NK-92 (cell line): Measurements from ENCODE around the gene FNDC10.
"Not testable (repeated sequence)": the region's sequence is repeated elsewhere in the genome, so short reads cannot be mapped to it uniquely, and the experiment has no call there.

ENCODE experiments used
- DNase-seq: peaks from one replicate; lab custom pipeline; 2025; ENCODE audit not compliant: unreplicated experiment; lab: John Stamatoyannopoulos, UW

The FNDC10 gene

DNA sequence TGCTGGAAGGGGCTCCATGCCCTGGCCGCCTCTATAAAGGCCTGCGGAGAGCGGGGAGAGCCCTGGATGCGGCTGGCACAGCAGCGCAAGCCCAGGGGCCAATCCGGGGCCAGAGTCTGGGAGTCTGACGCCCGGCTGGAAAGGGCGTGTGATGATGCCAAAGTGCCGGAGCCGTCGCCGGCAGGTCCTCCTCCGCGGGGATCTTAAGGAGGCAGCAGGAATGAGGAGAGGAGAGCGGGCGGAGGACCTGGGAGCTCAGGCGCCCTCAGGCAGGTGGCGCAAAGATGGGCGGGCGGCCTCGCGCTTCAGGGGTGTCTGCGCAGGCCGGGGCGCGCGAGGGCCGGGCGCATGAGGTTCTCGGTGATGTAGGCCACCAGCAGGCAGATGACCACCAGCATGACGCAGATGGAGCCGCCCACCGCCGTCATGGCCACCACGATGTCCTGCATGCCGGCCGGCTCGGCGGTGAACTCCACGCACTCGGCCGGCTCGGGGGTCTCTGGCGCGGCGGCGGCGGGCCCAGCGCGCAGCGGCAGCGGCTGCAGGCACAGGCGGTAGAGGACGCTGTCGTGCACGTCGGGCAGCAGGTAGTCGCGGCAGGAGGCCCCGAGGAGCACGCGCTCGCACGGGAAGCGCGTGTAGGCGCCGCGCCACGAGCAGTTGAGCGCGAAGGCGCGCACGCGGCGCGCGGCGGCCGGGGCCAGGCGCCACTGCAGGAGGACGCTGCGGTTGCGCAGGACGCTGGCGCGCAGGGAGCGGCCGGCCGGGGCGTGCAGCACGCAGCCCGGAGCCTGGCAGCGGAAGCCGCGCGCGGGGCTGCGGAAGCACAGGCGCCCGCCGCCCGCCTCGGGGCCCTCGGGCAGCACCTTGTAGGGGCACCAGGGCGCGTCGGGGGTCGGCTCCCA lies 653 bp downstream of the FNDC10 start:
- DNase-seq = no peak

DNA sequence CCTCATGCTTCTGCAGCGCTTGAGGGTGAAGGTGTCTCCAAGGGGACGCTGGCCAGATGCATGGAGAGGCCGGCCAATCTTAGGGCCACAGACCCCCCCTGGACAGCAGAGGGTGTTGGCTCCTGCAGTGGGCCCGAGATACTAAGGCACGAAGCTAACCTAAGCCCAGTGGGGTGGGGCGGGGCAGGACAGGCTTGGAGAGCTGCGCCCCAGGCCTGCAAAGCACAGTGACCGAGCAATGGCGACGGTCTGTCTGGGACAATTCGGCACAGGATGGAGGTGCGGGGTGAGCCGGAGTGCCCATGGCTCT lies 1.3 kb downstream of the FNDC10 start:
- DNase-seq = no peak

DNA sequence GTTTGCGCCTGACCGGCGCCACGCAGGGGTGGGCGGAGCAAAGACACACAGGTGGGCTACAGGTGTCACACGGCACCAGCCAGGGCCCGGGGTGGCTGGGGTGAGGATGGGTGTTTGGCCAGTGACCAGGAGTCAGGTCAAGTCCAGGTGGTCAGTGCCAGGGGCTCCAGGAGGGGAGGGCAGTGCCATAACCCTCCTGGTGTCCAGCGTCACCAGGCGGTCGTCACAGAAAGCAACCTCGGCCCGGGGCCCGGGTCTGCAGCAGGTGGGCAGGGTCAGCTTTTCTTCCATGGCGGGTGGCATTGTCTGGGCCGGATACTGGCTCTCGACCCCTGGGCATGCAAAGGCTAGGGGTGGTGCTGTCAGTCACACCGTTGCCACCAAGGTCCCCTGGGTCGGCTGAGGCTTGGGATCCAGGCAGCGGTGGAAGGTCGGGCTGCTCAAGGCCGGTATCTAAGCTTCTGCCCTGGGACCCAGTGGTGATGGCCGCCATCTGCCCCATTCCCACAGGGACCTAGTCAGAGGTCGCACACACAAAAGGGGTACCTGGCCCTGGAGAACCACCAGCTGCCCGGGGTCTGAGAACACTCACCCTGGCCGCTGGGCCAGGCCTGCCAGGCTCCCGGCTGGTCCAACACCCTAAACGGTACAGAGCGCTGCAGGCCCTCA lies 1.8 kb downstream of the FNDC10 start:
- DNase-seq = no peak

DNA sequence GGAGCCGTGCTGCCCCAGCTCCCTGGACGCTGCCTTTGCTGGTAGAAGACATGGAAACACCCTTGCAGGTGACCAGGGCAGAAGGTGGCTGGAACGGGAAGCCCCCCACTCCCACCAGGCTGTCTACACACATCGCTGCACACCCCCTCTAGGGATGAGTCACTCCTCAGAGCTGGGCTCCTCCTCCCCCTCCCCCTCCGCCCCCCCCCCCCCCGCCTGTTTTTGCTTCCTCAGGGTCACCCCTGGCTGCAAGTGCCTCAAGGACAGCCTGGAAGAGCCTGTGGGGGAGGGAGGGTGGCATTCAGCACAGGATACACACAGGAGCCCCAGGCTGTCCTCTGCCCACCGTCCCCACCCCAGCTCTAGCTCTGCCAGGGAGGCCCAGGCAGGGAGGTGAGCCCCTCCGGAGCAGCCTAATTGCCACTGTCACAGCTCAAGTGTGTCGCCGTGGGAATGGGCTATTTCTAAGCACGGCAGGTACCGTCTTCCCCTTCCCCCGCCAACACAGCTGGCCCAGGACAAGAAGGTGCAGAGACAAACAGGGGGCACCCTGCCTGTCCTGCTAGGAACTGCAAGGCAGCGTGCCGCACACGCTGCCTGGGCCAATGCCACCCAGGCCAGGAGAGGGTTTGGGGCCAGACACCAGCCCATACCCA lies 2.5 kb downstream of the FNDC10 start:
- no peak for DNase-seq

DNA sequence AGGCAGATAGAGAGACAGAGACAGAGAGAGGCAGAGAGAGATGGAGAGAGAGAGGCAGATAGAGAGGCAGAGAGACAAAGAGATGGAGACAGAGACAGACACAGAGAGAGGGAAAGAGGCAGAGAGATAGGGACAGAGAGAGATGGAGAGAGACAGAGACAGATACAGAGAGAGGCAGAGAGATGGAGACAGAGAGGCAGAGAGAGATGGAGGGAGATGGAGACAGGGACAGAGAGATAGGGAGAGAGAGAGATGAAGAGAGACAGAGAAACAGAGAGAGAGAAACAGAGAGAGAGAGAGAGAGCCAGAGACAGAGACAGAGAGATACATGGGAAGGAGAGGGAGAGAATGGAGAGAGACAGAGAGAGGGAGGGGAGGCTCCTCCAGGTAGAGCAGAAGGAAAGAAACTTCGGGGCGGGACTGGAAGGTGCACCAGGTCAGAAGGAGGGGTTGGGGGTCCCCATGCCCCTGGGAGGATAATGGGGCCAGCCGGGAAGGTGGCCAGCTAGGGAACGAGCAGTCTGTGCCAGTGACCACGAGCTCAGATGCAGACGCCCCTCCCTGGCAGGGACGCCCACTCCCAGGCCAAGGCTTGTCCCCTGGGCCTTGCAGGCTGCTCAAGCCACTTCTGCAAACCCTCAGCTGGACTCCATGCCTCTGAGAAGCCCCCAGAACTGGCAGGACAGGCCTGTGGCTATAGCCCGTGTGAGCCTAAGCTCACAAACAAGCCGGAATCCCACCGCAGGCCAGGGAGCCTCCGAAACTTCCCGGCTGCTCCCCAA lies 3.3 kb downstream of the FNDC10 start:
- no peak for DNase-seq

DNA sequence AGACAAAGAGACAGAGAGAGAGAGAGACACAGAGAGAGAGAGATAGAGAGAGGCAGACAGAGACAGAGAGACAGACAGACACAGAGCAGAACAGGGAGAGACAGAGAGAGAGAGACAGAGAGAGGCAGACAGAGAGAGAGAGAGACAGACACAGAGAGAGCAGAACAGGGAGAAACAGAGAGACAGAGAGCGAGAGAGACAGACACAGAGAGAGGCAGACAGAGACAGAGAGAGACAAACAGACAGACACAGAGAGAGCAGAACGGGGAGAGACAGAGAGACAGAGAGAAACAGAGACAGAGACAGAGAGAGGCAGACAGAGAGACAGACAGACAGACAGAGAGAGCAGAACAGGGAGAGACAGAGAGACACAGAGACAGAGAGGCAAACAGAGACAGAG lies 4.6 kb downstream of the FNDC10 start:
- not testable (repeated sequence) for DNase-seq

DNA sequence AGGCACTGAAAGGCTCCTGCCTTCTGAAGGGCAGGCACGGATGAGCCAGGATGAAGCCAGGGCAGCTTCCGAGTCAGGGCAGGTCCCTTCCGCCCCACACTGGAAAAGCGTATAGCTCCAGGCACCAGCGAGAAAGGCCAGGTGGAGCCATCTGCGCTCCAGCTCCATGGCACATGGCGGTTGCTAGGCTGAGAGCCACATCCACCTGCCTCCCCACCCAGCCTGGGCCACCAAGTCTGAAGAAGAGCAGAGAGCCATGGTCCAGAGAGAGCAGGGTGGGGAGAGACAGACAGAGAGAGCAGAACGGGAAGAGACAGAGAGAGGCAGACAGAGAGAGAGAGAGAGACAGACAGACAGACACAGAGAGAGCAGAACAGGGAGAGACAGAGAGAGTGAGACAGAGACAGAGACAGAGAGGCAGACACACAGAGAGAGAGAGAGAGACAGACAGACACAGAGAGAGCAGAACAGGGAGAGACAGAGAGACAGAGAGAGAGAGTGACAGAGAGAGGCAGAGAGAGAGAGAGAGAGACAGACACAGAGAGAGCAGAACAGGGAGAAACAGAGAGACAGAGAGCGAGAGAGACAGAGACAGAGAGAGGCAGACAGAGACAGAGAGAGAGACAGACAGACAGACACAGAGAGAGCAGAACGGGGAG lies 5.2 kb downstream of the FNDC10 start:
- DNase-seq = no peak

DNA sequence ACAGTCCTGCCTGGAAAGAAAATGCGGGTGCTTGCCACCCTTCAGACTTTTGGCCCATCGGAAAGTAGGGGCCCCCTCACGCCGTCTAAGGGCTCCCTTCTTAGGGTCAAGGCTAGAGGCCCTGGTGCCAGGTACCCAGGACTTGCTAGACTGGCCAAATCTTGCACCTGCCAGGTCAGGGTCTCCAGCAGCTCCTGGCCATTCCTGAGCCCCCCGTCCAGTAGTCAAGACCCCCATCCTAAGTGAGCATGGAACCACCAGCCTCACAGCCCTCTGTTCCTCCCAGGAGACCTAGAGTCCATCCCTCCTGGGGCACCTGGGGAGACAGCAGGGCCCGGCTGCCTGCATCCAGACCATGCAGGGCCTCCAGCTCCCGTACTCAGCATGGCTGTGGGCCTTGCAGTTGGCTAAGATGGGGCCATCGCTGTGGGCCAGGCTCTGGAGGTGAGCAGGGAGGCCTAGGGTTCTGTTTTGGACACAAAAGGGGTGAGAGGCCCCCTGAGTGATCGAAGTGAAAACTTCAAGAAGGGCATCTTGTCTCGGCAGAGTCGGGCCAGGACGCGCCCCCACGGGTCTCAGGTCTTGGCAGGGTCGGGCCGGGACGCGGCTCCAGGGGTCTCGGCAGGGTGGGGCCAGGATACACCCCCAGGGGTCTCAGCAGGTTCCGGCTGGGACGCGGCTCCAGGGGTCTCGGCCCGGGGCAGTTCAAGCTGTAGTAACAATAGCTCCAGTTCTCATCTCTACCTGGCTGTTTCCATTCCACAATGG lies 5.9 kb downstream of the FNDC10 start:
- DNase-seq = no peak

DNA sequence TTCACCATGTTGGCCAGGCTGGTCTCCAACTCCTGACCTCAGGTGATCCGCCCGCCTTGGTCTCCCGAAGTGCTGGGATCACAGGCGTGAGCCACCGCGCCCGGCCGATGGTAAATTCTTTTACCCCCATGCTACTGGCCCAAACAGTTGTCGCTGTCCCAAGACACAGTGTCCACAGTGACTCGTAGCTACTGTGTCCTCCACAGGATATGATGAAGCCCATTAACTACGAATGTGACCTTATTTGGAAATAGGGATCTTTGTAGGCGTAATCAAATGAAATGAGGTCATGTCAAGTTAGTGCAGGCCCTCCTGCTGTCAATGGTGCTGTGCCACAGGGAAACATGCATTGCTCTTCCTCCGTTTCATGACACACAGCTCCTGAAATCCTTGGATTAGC lies 8.5 kb downstream of the FNDC10 start:
- no peak for DNase-seq

DNA sequence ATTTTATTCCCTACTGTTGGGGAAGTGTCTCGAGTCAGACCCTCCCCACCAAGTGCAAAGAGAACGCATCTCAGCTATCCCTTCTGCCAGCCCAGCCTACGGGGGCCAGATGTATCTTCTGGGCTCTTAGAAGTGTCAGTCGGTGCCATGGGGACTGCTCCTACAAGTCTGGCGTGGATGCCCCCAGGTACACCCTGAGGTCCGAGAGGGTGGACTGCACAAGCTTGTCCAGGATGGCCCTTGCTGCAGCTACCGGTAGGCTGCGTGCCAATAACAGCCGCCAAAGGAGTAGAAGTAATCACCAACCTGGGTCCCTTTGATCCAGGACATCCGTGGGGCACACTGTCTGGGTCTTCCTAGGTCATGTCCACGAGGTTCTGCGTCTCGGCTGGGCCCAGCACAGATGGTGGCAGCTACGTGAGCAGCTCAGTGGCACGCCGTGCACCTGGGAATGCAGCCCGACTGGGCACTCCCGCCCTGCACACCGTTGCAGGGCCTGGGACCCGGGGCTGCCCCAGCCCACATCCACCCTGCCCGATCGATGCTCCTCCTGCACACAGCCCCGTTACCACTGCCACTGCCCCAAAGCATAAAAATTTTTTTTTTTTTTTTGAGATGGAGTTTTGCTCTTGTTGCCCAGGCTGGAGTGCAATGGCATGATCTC lies 16.5 kb downstream of the FNDC10 start:
- DNase-seq = no peak

DNA sequence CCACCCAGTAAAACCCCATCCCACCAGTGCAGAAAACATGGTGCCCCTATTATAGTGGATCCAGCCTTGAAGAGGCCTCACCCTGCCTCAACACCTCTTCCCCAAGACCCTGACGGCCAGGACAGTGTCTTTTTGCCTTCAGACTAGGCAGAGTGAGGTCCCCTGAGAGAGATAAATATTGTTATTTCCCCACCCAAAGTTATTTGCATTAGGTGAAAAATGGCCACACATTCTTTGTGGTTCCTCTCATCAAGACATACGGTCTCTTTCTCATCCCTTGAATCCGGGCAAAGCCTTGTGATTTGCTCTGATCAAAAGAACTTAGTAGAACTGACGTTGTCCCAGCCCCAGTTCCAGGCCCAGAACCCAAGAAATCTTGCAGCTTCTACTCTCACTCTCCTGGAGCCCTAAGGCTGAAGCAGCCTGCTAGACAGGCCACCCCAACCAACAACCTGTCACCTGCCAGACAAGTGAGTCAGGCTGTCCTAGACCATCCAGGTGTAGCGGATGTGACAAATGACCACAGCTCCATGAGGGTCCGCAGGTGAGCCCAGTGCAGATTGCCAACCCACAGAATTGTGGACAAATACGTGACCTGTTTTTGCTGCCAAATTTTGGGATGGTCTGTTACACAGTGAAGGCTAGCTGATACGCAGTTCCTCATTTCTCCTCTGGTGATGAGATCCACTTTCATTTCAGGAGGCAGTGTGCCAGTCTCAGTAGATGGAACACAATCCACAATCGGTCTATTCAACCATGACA lies 17.2 kb downstream of the FNDC10 start:
- no peak for DNase-seq

DNA sequence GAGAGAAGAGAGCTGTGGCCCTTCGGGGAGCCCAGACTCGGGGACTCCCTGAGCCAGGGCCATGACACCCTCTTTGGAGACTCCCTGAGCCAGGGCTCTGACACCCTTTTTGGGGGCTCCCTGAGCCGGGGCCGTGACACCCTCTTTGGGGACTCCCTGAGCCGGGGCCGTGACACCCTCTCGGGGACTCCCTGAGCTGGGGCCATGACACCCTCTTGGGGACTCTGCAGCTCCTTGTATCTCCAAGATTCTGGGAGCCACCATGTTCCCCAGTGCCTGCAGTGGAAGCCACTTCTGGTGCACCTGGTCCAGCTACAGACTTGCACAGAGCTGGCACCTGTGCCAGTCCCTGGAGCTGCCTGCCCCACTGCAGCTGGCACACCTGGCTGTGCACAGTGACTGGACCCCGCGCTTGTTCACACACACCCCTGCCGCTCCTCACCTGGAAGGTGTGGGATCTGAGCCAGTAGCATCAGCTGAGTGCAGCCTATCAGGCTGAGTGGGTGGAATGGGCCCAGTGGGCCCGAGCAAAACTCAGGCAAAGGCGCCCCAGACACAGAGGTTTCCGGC lies 21.5 kb downstream of the FNDC10 start:
- DNase-seq = no peak

DNA sequence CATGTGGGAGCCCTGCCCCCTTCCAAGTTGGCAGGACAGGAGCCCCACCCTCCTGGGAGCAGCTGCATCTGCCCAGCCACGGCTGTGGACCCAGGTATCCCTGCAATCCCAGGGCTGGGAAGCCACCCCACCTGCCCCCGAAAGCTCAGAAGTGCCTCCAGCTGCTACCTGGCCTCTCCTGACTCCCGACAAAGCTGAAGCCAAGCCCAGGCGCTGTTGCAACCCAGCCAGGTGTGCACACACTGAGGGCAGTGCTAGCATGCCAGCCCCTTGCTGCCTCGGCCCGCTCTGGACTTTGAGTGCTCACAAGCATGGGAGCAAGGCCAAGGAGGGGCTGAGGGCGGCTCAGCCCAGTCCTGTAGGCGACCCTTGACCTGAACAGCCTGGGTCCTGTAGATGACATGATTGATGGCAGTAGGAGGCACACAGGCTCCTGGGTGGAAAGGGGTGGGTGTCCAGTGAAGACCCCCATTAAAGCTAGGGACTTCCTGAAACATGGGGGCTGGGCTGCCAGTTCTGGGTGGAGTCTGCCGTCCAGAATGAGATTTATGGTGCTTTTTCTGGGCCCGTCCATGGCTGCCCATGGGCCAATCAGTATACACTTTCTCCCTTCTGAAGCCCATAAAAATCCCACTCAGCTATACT lies 22.4 kb downstream of the FNDC10 start:
- no peak for DNase-seq

DNA sequence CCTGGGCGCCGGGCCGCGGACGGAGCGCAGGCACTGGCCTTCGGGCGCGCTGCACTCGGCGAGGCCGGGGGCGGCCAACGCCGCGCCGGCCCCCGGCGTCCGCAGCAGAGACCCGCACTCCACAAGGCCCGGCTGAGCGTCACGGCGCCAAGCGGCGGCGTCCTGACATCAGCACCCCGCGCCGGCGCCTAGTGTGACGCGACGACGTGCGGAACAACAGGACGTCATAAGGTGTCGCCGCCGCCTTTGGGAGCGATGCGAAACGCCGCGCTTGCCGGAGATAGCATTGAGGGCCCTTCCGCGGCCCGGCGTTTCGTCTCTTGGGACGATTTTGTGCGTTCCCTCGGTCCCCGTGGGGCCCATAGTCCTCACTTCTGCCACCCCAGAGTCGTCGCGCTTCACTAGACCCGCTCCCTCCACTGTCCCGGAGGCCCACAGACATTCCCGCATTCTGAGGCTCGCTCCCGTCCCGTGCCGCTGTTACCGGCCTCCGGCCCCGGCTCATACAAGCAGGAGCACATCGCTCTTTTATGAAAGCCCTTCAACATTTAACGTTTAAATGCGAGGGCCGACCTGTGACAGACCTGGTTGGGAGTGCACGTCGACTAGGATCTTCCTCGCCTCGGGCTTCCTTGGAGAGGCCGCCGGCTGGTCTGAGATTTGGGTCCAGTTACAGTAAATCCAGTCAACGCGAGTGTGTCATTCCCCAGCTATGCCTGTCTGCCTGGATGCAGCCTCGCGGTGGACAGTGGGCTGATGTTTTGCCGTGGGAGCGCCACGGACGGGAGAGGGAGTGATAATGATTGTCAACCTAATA lies 25.0 kb downstream of the FNDC10 start, which contains the start of gene SSU72:
Gene SSU72, minus strand, starts transcription at position 143 of the 817 bp plus-strand sequence. CDS start 306 bp downstream, outside the sequence.
- peak; percentile 73 for DNase-seq

DNA sequence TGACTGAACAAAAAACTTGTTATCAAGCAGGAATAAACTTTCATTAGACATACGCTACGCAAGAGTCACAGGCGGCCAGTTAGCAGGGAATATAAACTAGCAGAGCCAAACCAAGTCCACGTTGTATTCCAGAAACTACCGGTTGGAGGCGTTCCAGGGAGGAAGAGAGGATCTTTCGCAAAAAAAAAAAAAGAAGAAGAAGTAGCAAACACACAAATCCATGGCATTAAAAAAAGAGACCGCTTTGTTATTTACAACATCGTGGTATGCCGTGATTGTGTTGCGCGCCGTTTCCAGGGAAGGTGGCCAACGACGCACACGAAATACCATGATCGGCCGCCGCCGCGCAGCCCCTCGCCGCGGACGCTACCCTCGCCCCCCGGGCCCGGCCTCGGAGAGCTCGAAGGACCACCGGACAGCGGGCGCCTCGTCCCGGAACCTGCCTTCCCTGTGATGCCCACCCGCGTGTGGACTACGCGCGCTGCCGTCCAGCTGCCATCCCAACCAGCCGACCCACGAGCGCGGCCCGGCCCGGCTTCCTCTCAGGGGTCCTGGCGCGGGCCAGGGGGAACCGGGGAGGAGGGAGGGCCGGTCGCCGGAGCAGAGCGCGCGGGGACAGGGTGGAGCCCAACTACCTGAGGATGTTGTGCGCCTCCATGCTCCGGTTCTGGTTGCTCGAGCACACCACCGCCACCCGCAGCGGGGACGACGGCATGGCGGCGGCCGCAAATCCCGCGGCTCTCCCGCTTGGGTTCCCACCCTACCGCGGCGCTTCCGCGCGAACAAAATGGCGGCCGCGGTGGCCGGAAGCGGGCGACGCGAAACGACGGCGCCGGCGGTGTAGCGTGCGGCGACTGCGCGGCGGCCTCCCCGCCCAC lies 25.9 kb downstream of the FNDC10 start:
- DNase-seq = no peak

DNA sequence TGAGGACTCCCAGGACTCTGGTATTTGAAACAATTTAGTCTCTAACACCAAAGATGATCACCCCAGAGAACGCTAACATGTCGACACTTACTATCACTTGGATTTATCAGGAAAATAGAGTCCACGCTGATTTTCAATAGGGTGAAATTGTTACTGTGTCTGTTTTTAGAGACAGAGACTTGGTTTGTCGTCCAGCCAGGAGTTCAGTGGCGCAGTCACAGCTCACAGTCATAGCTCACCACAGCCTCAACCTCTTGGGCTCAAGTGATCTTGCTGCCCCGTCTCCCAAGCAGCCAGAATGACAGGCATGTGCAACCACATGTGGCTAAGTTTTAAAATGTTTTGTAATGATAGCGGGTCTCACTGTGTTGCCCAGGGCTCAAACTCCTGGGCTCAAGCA lies 30.6 kb downstream of the FNDC10 start:
- no peak for DNase-seq
